Suprapubic skin (tissue), 4 donors: ENCODE measurements around the gene MYO9A.

Experiments
- CTCF ChIP-seq, 2 donors: fragments of 200-600 bp in 1 of 2; fragments of 450-650 bp in 1 of 2; sonication (generic) in 1 of 2; IDR thresholded peaks; one replicate each; pipeline ENCODE4 v1.5.1; 2016 to 2019; ENCODE audit warnings: antibody characterized with exemption in 2 of 2, mild to moderate bottlenecking in 1 of 2, moderate library complexity in 1 of 2
- EP300 ChIP-seq: sonication (generic); formaldehyde crosslinking; IDR thresholded peaks from one replicate; pipeline ENCODE4 v1.6.1; 2017; ENCODE audit warnings: antibody characterized with exemption
- POLR2A ChIP-seq, 2 donors: fragments of 450-650 bp; IDR thresholded peaks; one replicate each; pipeline ENCODE4 v1.6.1; 2017; ENCODE audit warnings: antibody characterized with exemption in 2 of 2, mild to moderate bottlenecking in 2 of 2, moderate library complexity in 2 of 2
- POLR2AphosphoS5 ChIP-seq, 3 donors: sonication (generic); formaldehyde crosslinking; IDR thresholded peaks; one replicate each; pipeline ENCODE4 v1.6.1; 2017; ENCODE audit warnings: antibody characterized with exemption in 3 of 3

GRCh38 chr15:72167445-72167844, 49.5 kb upstream of the MYO9A start:
- TF ChIP-seq CTCF (IDR thresholded peaks at IDR 0.05) = no peak
- no peak for TF ChIP-seq POLR2A (IDR thresholded peaks at IDR 0.05)
- TF ChIP-seq EP300 = no peak
- TF ChIP-seq POLR2AphosphoS5 (IDR thresholded peaks at IDR 0.05) = no peak
